ENCODE results near the gene PIMREG. TPM values are rescaled to one million over a fixed set of nuclear protein-coding genes. Genes with fewer than 3 reads are reported as not detected.
A peak's percentile ranks its signal among the peaks of the same experiment; 100 is the strongest.

The PIMREG gene
- total RNA-seq, 1 donor from 2014 or later, result 0.62 TPM

DNA sequence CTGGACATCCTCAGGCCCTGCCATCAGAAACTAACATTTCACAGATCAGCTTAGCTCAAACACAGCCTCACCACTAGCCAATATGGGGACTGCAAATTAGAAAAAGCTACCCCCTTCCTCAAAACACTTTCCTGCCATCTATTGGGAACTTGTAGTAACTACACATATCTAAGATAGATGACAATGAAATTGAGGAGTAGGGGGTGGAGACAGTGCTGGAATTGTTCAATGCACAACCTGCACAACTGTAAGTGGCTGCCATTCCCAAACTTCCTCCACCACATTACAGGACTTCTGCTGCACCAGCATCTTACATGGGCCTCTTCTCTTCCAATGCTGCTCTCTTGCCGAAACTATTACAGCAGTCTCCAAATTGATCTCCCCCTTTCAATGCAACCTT, 31.2 kb upstream of the PIMREG start:
- Histone ChIP-seq H3K4me3 (no peak overlapping the region), H3K4me1 (no peaks in the 10 kb centered on the region), H3K36me3 (no peaks in the 10 kb centered on the region), H3K27ac (no peak overlapping the region), H3K27me3 (ENCODE audit: low read depth) (no peaks in the 10 kb centered on the region), H3K9me3 (no peaks in the 10 kb centered on the region)
- TF ChIP-seq CTCF (IDR thresholded peaks at IDR 0.05), result peak; percentile 19
- intact Hi-C loops (cut with DNase I), result no loop called here
- ATAC-seq (no peak), DNase-seq (no peak)

DNA sequence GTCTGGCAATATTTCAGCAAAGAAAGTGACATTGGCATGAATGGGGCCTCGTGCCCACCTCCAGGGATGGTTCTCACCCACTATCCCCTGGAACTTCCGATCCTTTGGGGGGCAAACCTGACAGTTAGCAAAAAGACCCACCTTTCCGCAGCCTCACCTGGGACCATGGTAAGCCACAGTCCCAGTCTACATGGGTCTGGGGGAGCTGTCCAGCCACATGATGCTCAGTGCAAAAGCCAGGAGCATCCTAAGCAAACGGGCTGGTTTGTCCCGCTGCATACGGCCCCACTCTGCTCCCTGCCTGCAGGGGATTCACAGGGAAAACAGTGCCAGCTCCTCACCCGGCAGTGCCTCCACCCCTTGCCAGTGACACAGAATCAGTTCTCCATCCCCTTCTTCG, 28.6 kb upstream of the PIMREG start:
- no peak for TF ChIP-seq CTCF (IDR thresholded peaks at IDR 0.05)
- no peaks in the 10 kb centered on the region for H3K9me3 ChIP-seq
- DNase-seq (no peak), ATAC-seq (no peak)
- H3K27me3 ChIP-seq (ENCODE audit: low read depth), result peaks cover 8% of the 10 kb centered on the region
- H3K4me3 ChIP-seq, result no peak overlapping the region
- H3K4me1 ChIP-seq, result no peaks in the 10 kb centered on the region
- no peak overlapping the region for H3K27ac ChIP-seq
- no peaks in the 10 kb centered on the region for H3K36me3 ChIP-seq
- intact Hi-C loops (cut with DNase I), result no loop called here

- TF ChIP-seq CTCF (IDR thresholded peaks at IDR 0.05), result no peak
- DNase-seq, result no peak
- intact Hi-C loops (cut with DNase I), result no loop called here
Measured at GRCh38 chr17:6420173-6420641, 24.0 kb upstream of the PIMREG start.

GRCh38 chr17:6421700-6422604, 22.3 kb upstream of the PIMREG start:
- Histone ChIP-seq H3K4me3 (no peak overlapping the region), H3K27ac (no peak overlapping the region), H3K36me3 (no peaks in the 10 kb centered on the region), H3K9me3 (no peaks in the 10 kb centered on the region), H3K4me1 (no peaks in the 10 kb centered on the region), H3K27me3 (ENCODE audit: low read depth) (peaks cover 8% of the 10 kb centered on the region)
- DNase-seq (peak; percentile 81), ATAC-seq (peak; percentile 86)
- intact Hi-C loops (cut with DNase I), result no loop called here
- peak; percentile 83 for TF ChIP-seq CTCF (IDR thresholded peaks at IDR 0.05)

More at GRCh38 chr17:6420173-6420641, 24.0 kb upstream of the PIMREG start:
- H3K27ac ChIP-seq, result no peak overlapping the region
- H3K4me3 ChIP-seq, result no peak overlapping the region
- no peaks in the 10 kb centered on the region for H3K36me3 ChIP-seq
- H3K9me3 ChIP-seq, result no peaks in the 10 kb centered on the region
- no peak for ATAC-seq
- H3K27me3 ChIP-seq (ENCODE audit: low read depth), result peaks cover 8% of the 10 kb centered on the region
- H3K4me1 ChIP-seq, result no peaks in the 10 kb centered on the region

- Histone ChIP-seq H3K9me3 (no peaks in the 10 kb centered on the region), H3K4me1 (no peaks in the 10 kb centered on the region), H3K27me3 (ENCODE audit: low read depth) (peaks cover 8% of the 10 kb centered on the region), H3K4me3 (no peak overlapping the region), H3K36me3 (no peaks in the 10 kb centered on the region), H3K27ac (no peak overlapping the region)
- ATAC-seq, result no peak
- TF ChIP-seq CTCF (IDR thresholded peaks at IDR 0.05), result no peak
- intact Hi-C loops (cut with DNase I), result no loop called here
- DNase-seq, result no peak
Measured at GRCh38 chr17:6422654-6423241, 21.5 kb upstream of the PIMREG start.

Measured in lower lobe of right lung (tissue), 2 donors.